Measurements from ENCODE around the gene ANKRD53. TPM values are rescaled to one million over a fixed set of nuclear protein-coding genes. Genes with fewer than 3 reads are reported as not detected.

The ANKRD53 gene
- total and polyA plus RNA-seq, 9 of the 15 experiments (the other 6 are each of a cell fraction or from before 2014, with no cell fraction given) = 0.18 TPM; not detected in 8

GRCh38 chr2:70962211-70962884 lies 16.1 kb upstream of the ANKRD53 start:
- no peak overlapping the region for H3K9ac ChIP-seq (ENCODE audit: insufficient read depth in 1 of 2, low read depth in 2 of 2, low read length in 2 of 2)
- no peak overlapping the region for H3K4me3 ChIP-seq
- H2AFZ ChIP-seq (ENCODE audit: low read depth, low read length) = no peak overlapping the region
- no peaks in the 10 kb centered on the region for H3K9me3 ChIP-seq (replicated peaks; ENCODE audit: control insufficient read depth, insufficient read depth, low read depth, low read length)
- in situ Hi-C loops (cut with MboI) = no loop called here
- intact Hi-C loops (cut with micrococcal nuclease) = no loop called here
- DNase-seq (ENCODE audit: extremely low read depth in 1 of 4, low spot score in 3 of 4) (no peak), ATAC-seq (no peak), FAIRE-seq (no peak)
- H3K36me3 ChIP-seq (ENCODE audit: control insufficient read depth, insufficient read depth, low read length) = no peaks in the 10 kb centered on the region
- TF ChIP-seq IRF9 (tag; IDR thresholded peaks at IDR 0.05) (no peak), TAL1 (IDR thresholded peaks at IDR 0.05) (no peak), RUNX1 (IDR thresholded peaks at IDR 0.05; ENCODE audit: low read depth) (no peak), MCM2 (IDR thresholded peaks at IDR 0.05; ENCODE audit: low read depth) (no peak), ILK (tag; IDR thresholded peaks at IDR 0.05; ENCODE audit: borderline replicate concordance, low read depth) (no peak), HNRNPH1 (optimal IDR thresholded peaks at IDR 0.05; ENCODE audit: low read depth, low read length) (no peak), ID3 (CRISPR knock-in tag; IDR thresholded peaks at IDR 0.05) (no peak), ID3 (tag; IDR thresholded peaks at IDR 0.05) (no peak), LCOR (CRISPR knock-in tag; IDR thresholded peaks at IDR 0.05) (no peak), TAF7 (tag; IDR thresholded peaks at IDR 0.05) (no peak)
- peaks cover 6 to 65% of the 10 kb centered on the region in 2 experiments; a peak in 3 of 5 replicates for H3K27me3 ChIP-seq (ENCODE audit: control insufficient read depth in 2 of 2, insufficient read depth in 2 of 2, low read length in 2 of 2)
- ChIA-PET CTCF (ENCODE audit: low intra/inter-chr PET ratio) (no interaction called here), POLR2A (interaction anchor here (0.6 to 0.7 kb wide), 2 partner anchors 13 to 14 kb away, joined by 3 to 5 read pairs; no protein-coding TSS in a partner anchor)
- H3K27ac ChIP-seq (ENCODE audit: extremely low read depth, low read depth, low read length) = no peak overlapping the region
- no peaks in the 10 kb centered on the region for H3K9me1 ChIP-seq (ENCODE audit: control insufficient read depth, insufficient read depth, low read length)
- H3K79me2 ChIP-seq (ENCODE audit: control insufficient read depth, insufficient read depth, low read length) = no peaks in the 10 kb centered on the region
- no peak overlapping the region for H3K4me2 ChIP-seq (ENCODE audit: insufficient read depth, low read length)
- WGBS (ENCODE audit: insufficient coverage, low coverage, missing lambda C conversion rate) = 4% methylated on average over 12 of the region's 12 CpGs
- H3K4me1 ChIP-seq (replicated peaks in 1 of 2; ENCODE audit: control insufficient read depth in 2 of 2, insufficient read depth in 2 of 2, low read length in 2 of 2) = peaks cover 0 to 14% of the 10 kb centered on the region in 2 experiments; a peak in 3 of 5 replicates
- no TSS peak for BruUV-seq (replicated peaks)
- no peaks in the 10 kb centered on the region; the same call in none of the 2 replicates for H4K20me1 ChIP-seq (replicated peaks; ENCODE audit: control insufficient read depth, insufficient read depth, low read length)

Measured in K562 (cell line).